Natural killer cell (primary cell): Measurements from ENCODE around the gene TPST2. TPM values are rescaled to one million over a fixed set of nuclear protein-coding genes. Genes with fewer than 3 reads are reported as not detected.
A peak's percentile ranks its signal among the peaks of the same experiment; 100 is the strongest.

Experiments
- ATAC-seq, 3 donors: fragments of 150-1000 bp in 2 of 3; fragments of 200-7000 bp in 1 of 3; cut with Tn5 transposase; 1 replicate in 1 of 3; 2 replicates in 2 of 3; pipeline ENCODE4 v1.10.0; 2021; ENCODE audit warnings: mild to moderate bottlenecking in 2 of 3, moderate library complexity in 2 of 3
- DNase-seq, 2 donors: peaks; one replicate each; pipeline versions ENCODE4 v3.0.0 to v3.0.0-alpha.2; 2013 to 2021; ENCODE audit warnings: mixed read lengths in 1 of 2
- H3K27ac ChIP-seq: one replicate; pipeline ENCODE4 v1.5.1; 2013; ENCODE audit warnings: mild to moderate bottlenecking, low read length
- H3K27me3 ChIP-seq: one replicate; pipeline ENCODE4 v1.6.1; 2013; ENCODE audit warnings: low read length; ENCODE audit not compliant: control insufficient read depth, insufficient read depth
- H3K36me3 ChIP-seq: one replicate; pipeline ENCODE4 v1.6.1; 2013; ENCODE audit warnings: low read length; ENCODE audit not compliant: control insufficient read depth, insufficient read depth
- H3K4me1 ChIP-seq: one replicate; pipeline ENCODE4 v1.6.1; 2013; ENCODE audit warnings: low read length; ENCODE audit not compliant: control insufficient read depth, insufficient read depth
- H3K4me3 ChIP-seq: one replicate; pipeline ENCODE4 v1.5.1; 2013; ENCODE audit warnings: low read length
- H3K9me3 ChIP-seq: one replicate; pipeline ENCODE4 v1.6.1; 2013; ENCODE audit warnings: low read length; ENCODE audit not compliant: control insufficient read depth, insufficient read depth
- H3K27ac Mint-ChIP-seq, 2 donors: one replicate each; pipeline ENCODE4 v1.8.0; 2022; ENCODE audit warnings: mild to moderate bottlenecking in 2 of 2, mixed read lengths in 2 of 2, moderate library complexity in 1 of 2
- H3K27me3 Mint-ChIP-seq, 2 donors: one replicate each; pipeline ENCODE4 v1.8.0; 2022; ENCODE audit warnings: low read depth in 2 of 2, mixed read lengths in 2 of 2
- H3K36me3 Mint-ChIP-seq: one replicate; pipeline ENCODE4 v1.8.0; 2022; ENCODE audit warnings: mixed read lengths
- H3K4me1 Mint-ChIP-seq, 2 donors: one replicate each; pipeline ENCODE4 v1.8.0; 2022; ENCODE audit warnings: mixed read lengths in 2 of 2
- H3K4me3 Mint-ChIP-seq: one replicate; pipeline ENCODE4 v1.8.0; 2022; ENCODE audit warnings: mild to moderate bottlenecking, moderate library complexity, mixed read lengths
- H3K9me3 Mint-ChIP-seq, 2 donors: one replicate each; pipeline ENCODE4 v1.8.0; 2022; ENCODE audit warnings: mixed read lengths in 2 of 2
- WGBS: methylation state at CpG from one replicate; pipeline ENCODE4 v1.1.7; 2013; ENCODE audit warnings: missing lambda C conversion rate; ENCODE audit not compliant: insufficient coverage; 5-methylcytosine and 5-hydroxymethylcytosine counted together
- intact Hi-C: fragments of 100-400 bp; cut with micrococcal nuclease; formaldehyde crosslinking; loops from one replicate; pipeline ENCODE4 v1.14.2; 2022
- total RNA-seq, 4 donors: library from RNA; stranded (reverse); fragments of 120-200 nt in 1 of 4; gene quantifications; one replicate each; pipeline versions ENCODE4 v1.2.3 to v1.2.4, GENCODE V29; 2013 to 2022
- TF ChIP-seq, protein P1 (sequence below): fragments of 200-600 bp; IDR thresholded peaks from one replicate; pipeline ENCODE4 v1.8.0; 2022; ENCODE audit warnings: antibody characterized with exemption

Gene TPST2
- total RNA-seq, 3 donors from 2014 or later (not counting 1 experiment from before 2014, with no cell fraction given): 145 to 206 (median 155) TPM

DNA sequence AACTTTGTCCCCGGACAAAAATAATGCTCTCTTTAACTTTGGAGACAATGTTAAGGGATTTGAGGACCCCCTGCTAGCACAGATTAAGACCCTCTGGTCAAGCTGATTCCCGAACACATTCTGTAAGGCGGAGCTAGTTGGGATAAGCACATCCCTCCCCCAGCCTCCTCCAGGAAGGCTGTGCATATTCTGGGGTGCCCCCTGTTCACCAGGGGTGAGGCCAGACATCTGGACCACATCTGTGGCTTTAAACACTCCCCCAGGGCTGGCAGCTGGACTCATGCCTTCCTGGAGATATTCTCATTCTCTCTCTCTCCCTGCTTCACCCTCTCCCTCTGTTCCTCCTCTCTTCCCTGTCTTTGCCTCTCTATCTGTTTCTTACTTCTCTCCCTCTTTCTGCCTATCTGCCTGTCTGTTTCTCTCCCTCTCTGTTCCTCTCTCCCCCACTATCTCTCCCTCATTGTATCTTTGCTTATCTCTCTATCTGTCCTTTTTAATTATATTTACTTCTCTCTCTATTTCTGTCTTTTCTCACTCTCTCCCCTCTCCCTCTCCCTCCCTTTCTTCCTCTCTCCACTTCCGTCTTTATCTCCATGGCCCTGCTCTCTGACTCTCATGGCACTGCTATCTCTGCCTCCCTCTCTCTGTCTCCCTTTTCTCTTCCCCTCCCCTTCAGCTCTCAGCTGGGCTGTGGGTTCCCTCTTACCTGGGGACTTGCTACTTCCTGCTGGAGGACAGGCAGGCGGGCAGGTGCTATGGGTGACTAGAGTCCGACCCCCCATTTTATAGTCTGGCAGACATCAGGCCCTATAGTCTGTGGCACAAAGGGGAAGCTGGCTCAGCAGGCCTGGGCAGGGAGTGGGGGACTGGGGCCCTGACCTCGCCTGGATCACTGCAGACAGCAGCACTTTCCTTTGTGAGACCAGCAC is 27.6 kb upstream of the TPST2 start, which contains the start of gene CRYBB1:
Gene CRYBB1, minus strand, starts transcription at position 757 of the 929 bp plus-strand sequence. CDS start 1,708 bp downstream, outside the sequence.
- Mint-ChIP-seq H3K36me3 (no peaks in the 10 kb centered on the region), H3K4me3 (no peak within 1 kb of the TSS), H3K4me1 (peaks cover 34 to 61% of the 10 kb centered on the region in 2 donors), H3K27me3 (no peaks in the 10 kb centered on the region), H3K27ac (peak within 1 kb of the TSS; percentile 2 to 5), H3K9me3 (no peaks in the 10 kb centered on the region)
- DNase-seq (no peak), ATAC-seq (no peak)
- H3K4me1 ChIP-seq: peaks cover 34% of the 10 kb centered on the region
- no peaks in the 10 kb centered on the region for H3K36me3 ChIP-seq
- no peaks in the 10 kb centered on the region for H3K9me3 ChIP-seq
- H3K27ac ChIP-seq: no peak within 1 kb of the TSS
- WGBS: 67% methylated on average over 7 of the region's 7 CpGs
- no peak within 1 kb of the TSS for H3K4me3 ChIP-seq
- H3K27me3 ChIP-seq: no peaks in the 10 kb centered on the region
- TF ChIP-seq, protein P1, sequence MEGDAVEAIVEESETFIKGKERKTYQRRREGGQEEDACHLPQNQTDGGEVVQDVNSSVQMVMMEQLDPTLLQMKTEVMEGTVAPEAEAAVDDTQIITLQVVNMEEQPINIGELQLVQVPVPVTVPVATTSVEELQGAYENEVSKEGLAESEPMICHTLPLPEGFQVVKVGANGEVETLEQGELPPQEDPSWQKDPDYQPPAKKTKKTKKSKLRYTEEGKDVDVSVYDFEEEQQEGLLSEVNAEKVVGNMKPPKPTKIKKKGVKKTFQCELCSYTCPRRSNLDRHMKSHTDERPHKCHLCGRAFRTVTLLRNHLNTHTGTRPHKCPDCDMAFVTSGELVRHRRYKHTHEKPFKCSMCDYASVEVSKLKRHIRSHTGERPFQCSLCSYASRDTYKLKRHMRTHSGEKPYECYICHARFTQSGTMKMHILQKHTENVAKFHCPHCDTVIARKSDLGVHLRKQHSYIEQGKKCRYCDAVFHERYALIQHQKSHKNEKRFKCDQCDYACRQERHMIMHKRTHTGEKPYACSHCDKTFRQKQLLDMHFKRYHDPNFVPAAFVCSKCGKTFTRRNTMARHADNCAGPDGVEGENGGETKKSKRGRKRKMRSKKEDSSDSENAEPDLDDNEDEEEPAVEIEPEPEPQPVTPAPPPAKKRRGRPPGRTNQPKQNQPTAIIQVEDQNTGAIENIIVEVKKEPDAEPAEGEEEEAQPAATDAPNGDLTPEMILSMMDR: no peak
- intact Hi-C loops: no loop called here

GRCh38 chr22:26616650-26617049 is 26.7 kb upstream of the TPST2 start:
- Histone ChIP-seq H3K27me3 (no peaks in the 10 kb centered on the region), H3K4me1 (peaks cover 37% of the 10 kb centered on the region), H3K27ac (no peak overlapping the region), H3K36me3 (no peaks in the 10 kb centered on the region), H3K4me3 (no peak overlapping the region), H3K9me3 (no peaks in the 10 kb centered on the region)
- no peaks in the 10 kb centered on the region for H3K9me3 Mint-ChIP-seq
- intact Hi-C loops: no loop called here
- no peak for DNase-seq
- no peaks in the 10 kb centered on the region for H3K27me3 Mint-ChIP-seq
- peak overlapping the region in 1 of 2 donors; percentile 11 for H3K27ac Mint-ChIP-seq
- TF ChIP-seq, protein P1: no peak
- H3K4me1 Mint-ChIP-seq: peaks cover 34 to 56% of the 10 kb centered on the region in 2 donors
- ATAC-seq: no peak
- 94% methylated on average over 2 of the region's 2 CpGs for WGBS
- no peaks in the 10 kb centered on the region for H3K36me3 Mint-ChIP-seq
- no peak overlapping the region for H3K4me3 Mint-ChIP-seq

DNA sequence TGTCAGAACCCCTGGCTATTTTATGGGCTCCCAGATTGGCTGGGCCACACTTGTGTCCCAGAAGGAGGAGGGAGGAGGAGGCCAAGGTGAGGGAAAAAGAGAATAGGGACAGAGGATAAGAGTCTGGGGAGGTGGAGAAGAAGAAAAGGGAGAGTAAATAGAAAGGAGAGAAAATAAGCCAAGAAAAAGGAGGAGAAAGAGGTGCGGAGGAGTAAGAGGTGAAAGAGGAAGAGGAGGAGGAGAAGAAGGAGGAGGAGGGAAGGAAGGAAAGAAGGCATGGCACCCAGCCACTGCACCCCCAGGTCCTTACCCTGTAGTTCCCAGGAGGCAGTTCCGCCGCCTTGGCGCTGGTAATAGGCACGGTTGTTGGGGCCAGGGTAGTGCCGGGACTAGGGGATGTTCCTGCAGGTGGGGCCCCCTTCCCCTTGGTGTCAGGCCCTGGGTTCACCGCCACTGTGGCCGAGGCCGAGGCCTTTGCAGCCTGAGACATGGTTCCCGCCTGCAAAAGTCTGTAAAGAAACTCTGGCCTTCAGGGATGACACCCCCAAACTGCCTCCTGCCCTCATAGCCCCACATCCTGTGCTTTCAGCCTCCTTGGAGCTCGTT is 26.0 kb upstream of the TPST2 start:
- no peaks in the 10 kb centered on the region for H3K36me3 Mint-ChIP-seq
- intact Hi-C loops: no loop called here
- H3K4me1 Mint-ChIP-seq: peaks cover 34 to 57% of the 10 kb centered on the region in 2 donors
- 92% methylated on average over 11 of the region's 11 CpGs for WGBS
- H3K9me3 Mint-ChIP-seq: no peaks in the 10 kb centered on the region
- Histone ChIP-seq H3K27ac (no peak overlapping the region), H3K27me3 (no peaks in the 10 kb centered on the region), H3K9me3 (no peaks in the 10 kb centered on the region), H3K4me1 (peaks cover 41% of the 10 kb centered on the region), H3K36me3 (no peaks in the 10 kb centered on the region), H3K4me3 (no peak overlapping the region)
- peak overlapping the region in 1 of 2 donors; percentile 11 for H3K27ac Mint-ChIP-seq
- DNase-seq: no peak
- TF ChIP-seq, protein P1: no peak
- ATAC-seq: no peak
- H3K4me3 Mint-ChIP-seq: no peak overlapping the region
- no peaks in the 10 kb centered on the region for H3K27me3 Mint-ChIP-seq
